ENCODE data around the gene HS6ST1.

Gene HS6ST1

GRCh38 chr2:128298846-128299507, 19.7 kb downstream of the HS6ST1 start:
- Histone ChIP-seq H3K36me3 (ENCODE audit: control insufficient read depth, insufficient read depth, low read length) (no peaks in the 10 kb centered on the region), H3K9me3 (ENCODE audit: control insufficient read depth, low read length) (no peaks in the 10 kb centered on the region), H3K27me3 (ENCODE audit: control insufficient read depth, insufficient read depth, low read length, poor library complexity, severe bottlenecking) (no peaks in the 10 kb centered on the region), H3K4me1 (ENCODE audit: control insufficient read depth, insufficient read depth, low read length) (peaks cover 8% of the 10 kb centered on the region), H3K4me3 (ENCODE audit: insufficient read depth, low read depth, low read length) (no peak overlapping the region), H3K27ac (ENCODE audit: insufficient read depth, low read depth, low read length, poor library complexity, severe bottlenecking) (no peak overlapping the region)
- WGBS, 2 experiments: 94% methylated on average over 16 of the region's 16 CpGs

GRCh38 chr2:128298286-128298685, 20.4 kb downstream of the HS6ST1 start:
- Histone ChIP-seq H3K27ac (ENCODE audit: insufficient read depth, low read depth, low read length, poor library complexity, severe bottlenecking) (no peak overlapping the region), H3K27me3 (ENCODE audit: control insufficient read depth, insufficient read depth, low read length, poor library complexity, severe bottlenecking) (no peaks in the 10 kb centered on the region), H3K4me1 (ENCODE audit: control insufficient read depth, insufficient read depth, low read length) (peaks cover 9% of the 10 kb centered on the region), H3K9me3 (ENCODE audit: control insufficient read depth, low read length) (no peaks in the 10 kb centered on the region), H3K36me3 (ENCODE audit: control insufficient read depth, insufficient read depth, low read length) (no peaks in the 10 kb centered on the region), H3K4me3 (ENCODE audit: insufficient read depth, low read depth, low read length) (no peak overlapping the region)
- WGBS, 2 experiments: 93 to 97% methylated on average over 7 of the region's 7 CpGs

DNA sequence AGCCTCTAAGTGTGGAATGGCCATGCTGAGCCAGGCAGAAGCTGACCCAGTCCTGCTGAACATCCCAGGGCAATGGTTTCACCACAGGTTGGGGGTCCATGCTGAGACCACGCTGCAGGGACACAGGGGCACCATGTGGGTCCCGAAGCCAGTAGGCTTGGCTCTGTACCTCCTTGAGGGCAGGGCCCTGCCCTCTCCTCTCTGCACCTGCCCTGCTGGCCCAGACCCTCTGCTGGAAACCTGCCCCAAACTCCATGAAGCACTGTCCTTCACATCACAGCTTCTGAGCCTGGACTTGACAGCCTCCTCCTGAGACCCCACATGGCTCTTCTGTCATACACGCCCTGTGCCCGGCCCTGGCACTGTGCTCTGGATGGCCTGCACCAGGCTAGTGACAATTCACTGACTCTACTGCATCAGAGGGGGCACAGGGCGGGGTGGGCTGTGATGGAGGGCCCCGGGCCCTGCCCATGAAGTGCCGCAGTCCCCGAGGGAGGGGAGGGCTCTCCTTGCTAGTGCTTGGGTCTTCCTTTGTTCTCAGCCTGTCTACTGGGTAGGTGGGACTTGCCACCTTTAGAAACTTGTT, 24.7 kb downstream of the HS6ST1 start:
- Histone ChIP-seq H3K36me3 (ENCODE audit: control insufficient read depth, insufficient read depth, low read length) (no peaks in the 10 kb centered on the region), H3K4me3 (ENCODE audit: insufficient read depth, low read depth, low read length) (no peak overlapping the region), H3K4me1 (ENCODE audit: control insufficient read depth, insufficient read depth, low read length) (peaks cover 18% of the 10 kb centered on the region), H3K27me3 (ENCODE audit: control insufficient read depth, insufficient read depth, low read length, poor library complexity, severe bottlenecking) (no peaks in the 10 kb centered on the region), H3K9me3 (ENCODE audit: control insufficient read depth, low read length) (no peaks in the 10 kb centered on the region), H3K27ac (ENCODE audit: insufficient read depth, low read depth, low read length, poor library complexity, severe bottlenecking) (no peak overlapping the region)
- WGBS, 2 experiments: 94 to 95% methylated on average over 8 of the region's 8 CpGs

GRCh38 chr2:128293426-128293755, 25.3 kb downstream of the HS6ST1 start:
- Histone ChIP-seq H3K9me3 (ENCODE audit: control insufficient read depth, low read length) (no peaks in the 10 kb centered on the region), H3K27ac (ENCODE audit: insufficient read depth, low read depth, low read length, poor library complexity, severe bottlenecking) (no peak overlapping the region), H3K36me3 (ENCODE audit: control insufficient read depth, insufficient read depth, low read length) (no peaks in the 10 kb centered on the region), H3K4me1 (ENCODE audit: control insufficient read depth, insufficient read depth, low read length) (peaks cover 18% of the 10 kb centered on the region), H3K4me3 (ENCODE audit: insufficient read depth, low read depth, low read length) (no peak overlapping the region), H3K27me3 (ENCODE audit: control insufficient read depth, insufficient read depth, low read length, poor library complexity, severe bottlenecking) (no peaks in the 10 kb centered on the region)
- WGBS, 2 experiments: 88 to 90% methylated on average over 8 of the region's 8 CpGs

DNA sequence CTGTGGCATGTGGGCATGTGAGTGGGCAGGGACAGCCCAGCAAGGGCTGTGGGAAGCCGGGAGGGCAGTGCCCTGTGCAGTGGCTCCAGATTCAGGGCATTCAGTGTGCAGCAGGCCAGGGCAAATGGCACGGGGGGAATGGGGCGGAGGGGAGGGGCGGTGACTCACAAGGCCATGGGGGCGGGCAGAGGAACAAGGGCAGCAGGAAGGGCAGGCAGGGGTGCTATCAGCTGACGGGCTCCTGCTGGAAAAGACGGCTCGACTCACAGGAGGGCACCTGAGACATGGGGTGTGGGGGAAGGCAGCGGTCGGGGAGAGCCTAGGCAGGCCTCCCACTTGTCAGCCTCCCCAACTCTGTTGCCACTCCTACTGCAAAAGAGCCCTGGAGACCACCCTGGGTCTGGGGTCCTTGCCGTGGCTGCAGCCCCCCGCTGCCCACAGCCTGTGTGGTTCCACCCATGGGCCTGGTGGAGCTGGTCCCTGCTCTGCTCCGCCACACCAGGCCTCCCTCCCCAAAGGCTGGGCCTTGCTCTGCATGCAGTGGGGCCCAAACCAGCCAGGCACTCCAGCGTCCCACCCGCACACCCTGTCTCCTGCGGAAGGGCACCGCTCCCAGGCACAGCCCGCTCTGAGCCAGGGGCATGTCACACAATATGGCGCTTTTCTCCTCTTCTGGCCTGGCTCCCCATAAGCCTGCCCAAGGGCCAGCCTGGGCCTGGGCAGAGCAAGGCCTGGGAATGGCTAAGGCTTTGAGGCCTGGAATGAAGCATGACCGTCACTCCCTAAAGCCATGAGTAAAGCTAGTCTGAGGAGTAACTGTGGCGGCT, 25.9 kb downstream of the HS6ST1 start:
- Histone ChIP-seq H3K4me3 (ENCODE audit: insufficient read depth, low read depth, low read length) (no peak overlapping the region), H3K4me1 (ENCODE audit: control insufficient read depth, insufficient read depth, low read length) (peaks cover 18% of the 10 kb centered on the region), H3K36me3 (ENCODE audit: control insufficient read depth, insufficient read depth, low read length) (no peaks in the 10 kb centered on the region), H3K27me3 (ENCODE audit: control insufficient read depth, insufficient read depth, low read length, poor library complexity, severe bottlenecking) (no peaks in the 10 kb centered on the region), H3K27ac (ENCODE audit: insufficient read depth, low read depth, low read length, poor library complexity, severe bottlenecking) (no peak overlapping the region), H3K9me3 (ENCODE audit: control insufficient read depth, low read length) (no peaks in the 10 kb centered on the region)
- 85 to 86% methylated on average over 21 of the region's 21 CpGs for WGBS, 2 experiments

- Histone ChIP-seq H3K27me3 (ENCODE audit: control insufficient read depth, insufficient read depth, low read length, poor library complexity, severe bottlenecking) (no peaks in the 10 kb centered on the region), H3K27ac (ENCODE audit: insufficient read depth, low read depth, low read length, poor library complexity, severe bottlenecking) (no peak overlapping the region), H3K36me3 (ENCODE audit: control insufficient read depth, insufficient read depth, low read length) (no peaks in the 10 kb centered on the region), H3K4me3 (ENCODE audit: insufficient read depth, low read depth, low read length) (no peak overlapping the region), H3K4me1 (ENCODE audit: control insufficient read depth, insufficient read depth, low read length) (peaks cover 18% of the 10 kb centered on the region), H3K9me3 (ENCODE audit: control insufficient read depth, low read length) (no peaks in the 10 kb centered on the region)
- 94 to 95% methylated on average over 19 of the region's 19 CpGs for WGBS, 2 experiments
Observed at GRCh38 chr2:128291844-128292598, 26.6 kb downstream of the HS6ST1 start.

DNA sequence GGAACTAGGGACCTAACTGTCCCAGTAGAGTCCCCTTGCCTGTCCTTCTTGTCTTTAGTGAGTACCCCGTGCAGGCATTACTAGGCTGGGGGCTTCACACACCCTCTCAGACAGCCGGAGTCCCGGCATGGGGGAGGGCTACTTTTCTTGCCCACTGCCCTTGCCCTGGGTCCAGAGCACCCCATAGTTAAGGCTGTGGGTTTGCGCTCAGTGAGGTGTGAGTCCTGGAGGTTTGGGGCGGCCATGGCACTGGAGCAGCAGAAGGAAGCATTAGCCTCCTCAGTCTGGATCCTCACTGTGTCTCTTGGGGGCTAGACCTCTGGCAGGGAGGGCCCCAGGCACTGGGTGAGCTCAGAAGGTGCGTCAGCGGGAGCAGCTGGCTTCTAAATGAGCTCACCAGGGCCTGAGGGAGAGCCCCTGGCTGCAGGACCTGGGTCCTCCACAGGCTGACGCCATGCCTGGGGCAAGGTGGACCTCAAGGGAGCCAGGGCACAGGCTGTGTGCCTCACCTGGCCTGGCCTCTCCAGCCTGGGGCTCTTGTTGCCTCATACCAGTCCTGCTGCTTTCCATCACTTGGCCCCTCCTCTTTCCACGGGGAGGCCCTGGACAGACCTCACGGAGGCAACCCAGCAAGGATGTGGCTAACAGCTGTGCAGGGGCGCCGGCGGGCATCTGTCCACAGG, 27.4 kb downstream of the HS6ST1 start:
- H3K4me3 ChIP-seq (ENCODE audit: insufficient read depth, low read depth, low read length): no peak overlapping the region
- H3K4me1 ChIP-seq (ENCODE audit: control insufficient read depth, insufficient read depth, low read length): peaks cover 18% of the 10 kb centered on the region
- H3K27ac ChIP-seq (ENCODE audit: insufficient read depth, low read depth, low read length, poor library complexity, severe bottlenecking): no peak overlapping the region
- WGBS, 2 experiments: 93 to 95% methylated on average over 13 of the region's 13 CpGs
- no peaks in the 10 kb centered on the region for H3K27me3 ChIP-seq (ENCODE audit: control insufficient read depth, insufficient read depth, low read length, poor library complexity, severe bottlenecking)
- no peaks in the 10 kb centered on the region for H3K9me3 ChIP-seq (ENCODE audit: control insufficient read depth, low read length)
- H3K36me3 ChIP-seq (ENCODE audit: control insufficient read depth, insufficient read depth, low read length): no peaks in the 10 kb centered on the region

GRCh38 chr2:128290356-128290755, 28.3 kb downstream of the HS6ST1 start:
- H3K36me3 ChIP-seq (ENCODE audit: control insufficient read depth, insufficient read depth, low read length): no peaks in the 10 kb centered on the region
- no peaks in the 10 kb centered on the region for H3K27me3 ChIP-seq (ENCODE audit: control insufficient read depth, insufficient read depth, low read length, poor library complexity, severe bottlenecking)
- no peak overlapping the region for H3K27ac ChIP-seq (ENCODE audit: insufficient read depth, low read depth, low read length, poor library complexity, severe bottlenecking)
- no peak overlapping the region for H3K4me3 ChIP-seq (ENCODE audit: insufficient read depth, low read depth, low read length)
- H3K4me1 ChIP-seq (ENCODE audit: control insufficient read depth, insufficient read depth, low read length): peaks cover 18% of the 10 kb centered on the region
- no peaks in the 10 kb centered on the region for H3K9me3 ChIP-seq (ENCODE audit: control insufficient read depth, low read length)
- WGBS, 2 experiments: 88 to 93% methylated on average over 3 of the region's 3 CpGs

DNA sequence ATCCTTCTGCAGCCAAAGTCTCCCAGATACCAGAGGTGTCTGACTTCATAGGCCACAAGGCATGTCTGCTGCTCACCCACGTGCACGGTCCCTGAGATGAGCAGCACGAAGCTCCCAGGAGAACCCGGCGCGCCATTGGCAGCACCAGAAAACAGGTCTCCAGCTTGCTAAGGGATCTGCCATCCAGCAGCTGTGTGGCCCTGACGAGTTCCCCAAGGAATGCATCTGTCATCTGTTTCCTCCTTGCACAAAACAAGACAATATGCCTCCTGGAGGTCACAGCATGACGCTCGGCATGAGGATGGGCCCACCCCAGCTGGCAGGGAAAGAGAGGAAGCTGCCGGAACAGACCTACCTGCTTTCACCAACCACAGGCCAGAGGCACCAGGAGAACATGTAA, 29.2 kb downstream of the HS6ST1 start:
- Histone ChIP-seq H3K4me3 (ENCODE audit: insufficient read depth, low read depth, low read length) (no peak overlapping the region), H3K27me3 (ENCODE audit: control insufficient read depth, insufficient read depth, low read length, poor library complexity, severe bottlenecking) (no peaks in the 10 kb centered on the region), H3K27ac (ENCODE audit: insufficient read depth, low read depth, low read length, poor library complexity, severe bottlenecking) (no peak overlapping the region), H3K9me3 (ENCODE audit: control insufficient read depth, low read length) (no peaks in the 10 kb centered on the region), H3K36me3 (ENCODE audit: control insufficient read depth, insufficient read depth, low read length) (no peaks in the 10 kb centered on the region), H3K4me1 (ENCODE audit: control insufficient read depth, insufficient read depth, low read length) (peaks cover 14% of the 10 kb centered on the region)
- WGBS, 2 experiments: 48 to 56% methylated on average over 10 of the region's 10 CpGs

Data from ectodermal cell (in vitro differentiated cells).